DND-41 (cell line): ENCODE measurements around the gene TMEM117.

Experiments
- EZH2 ChIP-seq: IDR thresholded peaks from 3 replicates; pipeline ENCODE4 v1.6.1; 2012; ENCODE audit warnings: borderline replicate concordance, low read depth, mild to moderate bottlenecking, moderate library complexity, low read length, inconsistent platforms; ENCODE audit not compliant: severe bottlenecking
- TF ChIP-seq, protein P1 (sequence below): IDR thresholded peaks from 2 replicates; pipeline ENCODE4 v1.5.1; 2012; ENCODE audit warnings: borderline replicate concordance, low read length, moderate library complexity, mild to moderate bottlenecking; ENCODE audit not compliant: poor library complexity, severe bottlenecking; ENCODE audit errors: extremely low read depth

DNA sequence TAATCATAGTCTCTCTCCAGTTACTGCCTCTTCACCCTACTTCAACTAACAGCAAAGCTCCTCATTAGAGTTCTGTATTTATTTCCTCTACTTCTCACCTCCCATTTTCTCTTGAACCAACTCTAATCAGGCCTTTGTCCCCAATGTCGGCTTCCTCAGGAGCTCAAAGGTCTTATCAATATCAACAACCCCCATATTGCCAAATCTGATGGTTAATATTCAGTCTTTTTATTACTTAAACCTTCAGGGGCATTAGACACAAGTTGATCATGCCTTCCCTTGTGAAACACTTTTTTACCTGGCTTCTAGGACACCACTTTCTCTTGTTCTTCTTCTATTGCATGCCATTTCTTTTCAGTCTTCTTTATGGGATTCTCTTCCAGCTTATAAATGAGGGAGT lies 531.3 kb downstream of the TMEM117 start:
- TF ChIP-seq, protein P1, sequence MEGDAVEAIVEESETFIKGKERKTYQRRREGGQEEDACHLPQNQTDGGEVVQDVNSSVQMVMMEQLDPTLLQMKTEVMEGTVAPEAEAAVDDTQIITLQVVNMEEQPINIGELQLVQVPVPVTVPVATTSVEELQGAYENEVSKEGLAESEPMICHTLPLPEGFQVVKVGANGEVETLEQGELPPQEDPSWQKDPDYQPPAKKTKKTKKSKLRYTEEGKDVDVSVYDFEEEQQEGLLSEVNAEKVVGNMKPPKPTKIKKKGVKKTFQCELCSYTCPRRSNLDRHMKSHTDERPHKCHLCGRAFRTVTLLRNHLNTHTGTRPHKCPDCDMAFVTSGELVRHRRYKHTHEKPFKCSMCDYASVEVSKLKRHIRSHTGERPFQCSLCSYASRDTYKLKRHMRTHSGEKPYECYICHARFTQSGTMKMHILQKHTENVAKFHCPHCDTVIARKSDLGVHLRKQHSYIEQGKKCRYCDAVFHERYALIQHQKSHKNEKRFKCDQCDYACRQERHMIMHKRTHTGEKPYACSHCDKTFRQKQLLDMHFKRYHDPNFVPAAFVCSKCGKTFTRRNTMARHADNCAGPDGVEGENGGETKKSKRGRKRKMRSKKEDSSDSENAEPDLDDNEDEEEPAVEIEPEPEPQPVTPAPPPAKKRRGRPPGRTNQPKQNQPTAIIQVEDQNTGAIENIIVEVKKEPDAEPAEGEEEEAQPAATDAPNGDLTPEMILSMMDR = no peak
- TF ChIP-seq EZH2 = no peak
